SIG-M5 treated with dmso at 0.1 percent for 504 hours (cell line): ENCODE data around the gene HOXD3.

Experiments used
- DNase-seq: peaks from one replicate; lab custom pipeline; 2025; ENCODE audit not compliant: unreplicated experiment; lab: John Stamatoyannopoulos, UW

The HOXD3 gene

DNA sequence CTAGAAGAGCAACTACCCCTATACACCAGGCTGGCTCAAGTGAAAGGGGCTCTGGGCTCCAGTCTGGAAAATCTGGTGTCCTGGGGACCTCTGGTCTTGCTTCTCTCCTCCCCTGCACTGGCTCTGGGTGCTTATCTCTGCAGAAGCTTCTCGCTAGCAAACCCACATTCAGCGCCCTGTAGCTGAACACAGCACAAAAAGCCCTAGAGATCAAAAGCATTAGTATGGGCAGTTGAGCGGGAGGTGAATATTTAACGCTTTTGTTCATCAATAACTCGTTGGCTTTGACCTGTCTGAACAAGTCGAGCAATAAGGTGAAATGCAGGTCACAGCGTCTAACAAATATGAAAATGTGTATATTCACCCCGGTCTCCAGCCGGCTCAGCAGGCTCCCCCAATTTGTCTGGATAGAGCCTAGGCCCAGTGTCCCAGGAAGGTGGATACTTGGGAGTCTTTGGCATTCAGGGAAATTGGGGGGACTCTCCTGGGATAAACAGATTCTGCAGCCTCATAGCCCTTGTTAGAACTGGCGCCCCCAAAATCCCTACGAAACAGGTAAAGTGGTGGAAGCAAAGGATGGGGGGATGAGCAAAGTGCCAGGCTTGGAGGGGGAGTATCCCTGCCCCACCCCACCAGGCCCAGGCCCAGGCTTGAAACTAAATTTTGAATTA, 8.2 kb upstream of the HOXD3 start:
- no peak for DNase-seq

DNA sequence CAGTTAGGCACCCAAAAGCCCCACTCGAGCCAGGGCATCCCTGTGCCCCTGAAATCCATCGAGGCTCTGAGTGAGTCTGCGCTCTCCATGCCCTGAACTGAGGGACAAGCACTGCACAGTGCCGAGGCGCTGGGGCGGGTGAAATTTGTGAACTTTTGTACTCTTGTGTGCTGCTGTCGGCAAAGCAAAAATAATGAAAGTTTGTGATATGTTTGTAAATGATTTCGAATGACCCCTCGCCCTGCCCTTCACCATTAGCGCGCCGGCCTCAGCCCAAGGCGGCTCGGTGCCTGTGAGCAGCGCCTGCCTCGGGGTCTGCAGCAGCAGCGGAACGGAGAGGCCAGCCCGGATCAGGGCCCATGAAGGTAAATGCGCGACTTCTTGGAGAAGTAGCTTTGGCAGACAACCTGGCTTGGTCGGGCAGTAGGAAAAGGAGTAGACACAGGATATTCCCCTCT, 7.6 kb upstream of the HOXD3 start:
- no peak for DNase-seq

DNA sequence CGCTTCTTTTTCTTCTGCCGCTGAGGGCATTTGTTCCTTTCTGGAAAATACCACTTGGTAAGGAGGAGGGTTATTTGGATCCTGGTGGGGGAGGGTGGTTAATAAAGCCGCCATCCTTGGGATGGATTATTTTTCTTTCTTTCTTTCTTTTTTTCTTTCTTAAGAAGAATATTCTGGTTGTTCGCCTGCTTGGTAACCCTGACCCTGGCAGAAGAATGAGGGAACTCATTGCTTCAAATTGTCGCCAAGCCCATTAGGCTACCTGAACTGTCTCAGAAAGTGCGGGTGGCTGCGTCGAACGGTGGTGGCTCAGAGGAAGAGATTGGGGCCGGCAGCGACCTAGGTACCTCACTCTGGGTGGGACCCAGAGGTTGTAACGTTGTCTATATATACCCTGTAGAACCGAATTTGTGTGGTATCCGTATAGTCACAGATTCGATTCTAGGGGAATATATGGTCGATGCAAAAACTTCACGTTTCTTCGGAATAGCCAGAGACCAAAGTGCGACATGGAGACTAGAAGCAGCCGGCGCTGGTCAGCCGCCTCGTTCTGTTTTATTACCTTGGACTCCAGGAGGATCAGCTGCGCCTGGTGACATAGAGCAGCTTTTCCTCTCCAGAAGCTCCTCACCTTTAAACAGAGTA, 7.0 kb upstream of the HOXD3 start:
- DNase-seq, result no peak

DNA sequence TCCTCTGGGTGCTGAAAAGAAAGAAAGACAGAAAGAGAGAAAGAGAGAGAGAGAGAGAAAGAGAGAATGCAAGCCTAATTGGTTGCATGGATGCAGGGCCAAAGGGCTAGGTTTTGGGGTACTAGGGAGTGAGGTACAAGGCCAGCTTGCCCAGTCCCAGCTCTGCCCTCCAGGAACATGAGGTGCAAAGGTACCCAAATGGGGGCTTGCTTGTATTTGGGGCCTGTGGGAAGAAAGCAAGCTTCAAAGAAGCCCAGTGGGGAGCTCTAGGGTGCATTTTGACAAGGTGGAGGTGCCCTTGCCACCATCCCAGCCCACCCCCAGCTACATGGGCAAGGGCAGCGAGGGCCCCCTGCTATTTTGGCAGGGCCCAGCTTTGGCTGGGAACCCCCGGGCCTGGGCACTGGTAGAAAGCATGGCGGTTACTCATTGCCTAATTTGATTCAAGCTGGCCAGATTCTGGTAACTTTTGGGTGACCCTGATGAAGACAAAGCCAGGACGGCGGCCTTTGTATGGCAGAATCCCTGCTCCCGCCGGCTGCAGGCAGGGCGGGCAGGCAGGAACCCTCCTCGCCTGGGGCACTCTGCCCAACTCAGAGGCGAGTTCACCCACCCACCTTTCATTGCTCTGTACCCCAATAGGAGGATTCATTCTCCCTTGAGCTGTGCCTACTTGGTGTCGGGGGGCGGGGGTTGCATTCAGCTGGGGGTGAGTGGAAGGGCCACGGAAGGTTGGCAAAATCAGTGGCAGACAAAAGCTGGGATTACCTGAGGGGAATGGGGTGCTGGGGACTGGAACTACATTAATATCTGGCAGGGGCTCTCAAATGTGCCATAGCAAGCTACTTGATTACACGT, 6.3 kb upstream of the HOXD3 start:
- no peak for DNase-seq

DNA sequence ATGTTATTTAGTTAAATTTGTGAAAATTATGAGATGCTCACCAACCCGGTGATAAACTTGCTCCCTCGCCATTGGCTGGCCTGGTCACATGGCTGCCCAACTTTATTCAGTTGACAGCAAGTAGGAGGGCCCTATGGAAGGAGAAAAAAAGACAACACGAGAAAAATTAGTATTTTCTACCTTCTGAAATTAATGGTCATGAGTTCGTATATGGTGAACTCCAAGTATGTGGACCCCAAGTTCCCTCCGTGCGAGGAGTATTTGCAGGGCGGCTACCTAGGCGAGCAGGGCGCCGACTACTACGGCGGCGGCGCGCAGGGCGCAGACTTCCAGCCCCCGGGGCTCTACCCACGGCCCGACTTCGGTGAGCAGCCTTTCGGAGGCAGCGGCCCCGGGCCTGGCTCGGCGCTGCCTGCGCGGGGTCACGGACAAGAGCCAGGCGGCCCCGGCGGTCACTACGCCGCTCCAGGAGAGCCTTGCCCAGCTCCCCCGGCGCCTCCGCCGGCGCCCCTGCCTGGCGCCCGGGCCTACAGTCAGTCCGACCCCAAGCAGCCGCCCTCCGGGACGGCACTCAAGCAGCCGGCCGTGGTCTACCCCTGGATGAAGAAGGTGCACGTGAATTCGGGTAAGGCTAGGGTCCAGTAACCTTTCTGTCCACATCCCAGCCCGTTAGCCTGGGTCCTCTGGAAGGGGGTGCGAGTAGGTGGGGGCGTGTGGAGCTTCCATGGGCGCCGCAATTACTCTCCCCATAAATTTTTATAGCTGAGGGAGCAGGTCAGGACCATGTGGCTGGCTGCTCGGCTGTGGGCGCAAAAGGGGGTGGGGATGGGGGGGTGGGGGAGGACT, 5.4 kb upstream of the HOXD3 start, which contains the start of gene HOXD4:
Gene HOXD4 (plus strand): TSS at position 109 of the 846 bp plus-strand sequence. CDS start 84 bp downstream, at position 193.
- DNase-seq, result no peak

DNA sequence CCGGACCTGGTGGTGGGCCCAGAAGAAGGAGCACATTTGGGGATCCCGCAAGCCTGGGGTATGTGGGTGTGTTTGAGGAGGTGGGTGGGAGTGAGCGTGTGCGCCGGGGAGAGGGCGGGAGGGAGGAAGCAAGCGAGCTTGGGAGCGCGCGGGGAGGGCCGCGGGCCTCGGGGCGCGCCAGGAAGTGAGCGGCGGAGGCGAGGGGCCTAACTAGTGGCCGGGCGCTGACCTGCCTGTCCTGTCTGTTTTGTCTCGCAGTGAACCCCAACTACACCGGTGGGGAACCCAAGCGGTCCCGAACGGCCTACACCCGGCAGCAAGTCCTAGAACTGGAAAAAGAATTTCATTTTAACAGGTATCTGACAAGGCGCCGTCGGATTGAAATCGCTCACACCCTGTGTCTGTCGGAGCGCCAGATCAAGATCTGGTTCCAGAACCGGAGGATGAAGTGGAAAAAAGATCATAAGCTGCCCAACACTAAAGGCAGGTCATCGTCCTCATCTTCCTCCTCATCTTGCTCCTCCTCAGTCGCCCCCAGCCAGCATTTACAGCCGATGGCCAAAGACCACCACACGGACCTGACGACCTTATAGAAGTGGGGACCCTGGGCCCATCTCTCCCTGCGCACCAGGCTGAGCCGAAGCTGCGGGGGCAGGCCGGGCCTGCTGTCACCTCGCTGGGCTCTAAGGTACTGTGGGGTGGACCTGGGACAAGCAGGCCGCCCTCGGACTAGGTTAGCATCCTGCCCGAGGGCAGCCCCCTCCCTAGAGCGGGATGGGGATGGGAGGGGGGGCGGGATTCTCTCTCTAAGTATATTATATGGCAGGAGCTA, 4.5 kb upstream of the HOXD3 start:
- DNase-seq, result no peak

DNA sequence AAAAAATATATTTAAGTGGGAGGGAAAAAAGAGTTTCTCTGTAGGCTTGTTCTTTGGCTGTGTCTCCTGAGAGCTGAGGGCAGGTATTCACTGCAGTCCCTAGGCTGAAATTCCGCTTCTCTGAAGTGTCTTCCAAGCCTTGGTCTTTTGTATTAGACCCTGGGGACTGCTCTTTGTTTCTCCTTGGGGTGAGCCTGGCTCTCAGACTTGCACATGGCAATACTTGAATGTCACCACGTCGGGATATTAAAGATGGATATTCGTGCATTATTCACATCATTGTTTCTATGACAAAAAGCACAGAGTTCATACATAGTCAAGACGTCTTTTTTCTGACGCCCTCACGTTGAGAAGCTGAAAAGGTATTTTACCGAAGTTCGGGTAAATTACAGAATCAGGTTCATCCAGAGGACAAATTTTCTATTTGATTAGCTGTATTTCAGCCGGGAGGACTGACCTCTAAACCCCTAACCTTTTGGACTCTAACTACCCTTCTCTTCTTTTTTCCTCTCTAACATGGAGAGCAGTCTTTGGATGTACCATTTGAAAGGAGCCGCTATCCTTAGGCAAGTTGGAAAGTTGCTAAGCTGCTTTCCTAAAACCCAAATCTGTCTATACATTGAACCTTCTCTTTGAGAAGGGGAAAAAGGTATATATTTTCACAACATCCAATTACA, 2.4 kb upstream of the HOXD3 start:
- no peak for DNase-seq

DNA sequence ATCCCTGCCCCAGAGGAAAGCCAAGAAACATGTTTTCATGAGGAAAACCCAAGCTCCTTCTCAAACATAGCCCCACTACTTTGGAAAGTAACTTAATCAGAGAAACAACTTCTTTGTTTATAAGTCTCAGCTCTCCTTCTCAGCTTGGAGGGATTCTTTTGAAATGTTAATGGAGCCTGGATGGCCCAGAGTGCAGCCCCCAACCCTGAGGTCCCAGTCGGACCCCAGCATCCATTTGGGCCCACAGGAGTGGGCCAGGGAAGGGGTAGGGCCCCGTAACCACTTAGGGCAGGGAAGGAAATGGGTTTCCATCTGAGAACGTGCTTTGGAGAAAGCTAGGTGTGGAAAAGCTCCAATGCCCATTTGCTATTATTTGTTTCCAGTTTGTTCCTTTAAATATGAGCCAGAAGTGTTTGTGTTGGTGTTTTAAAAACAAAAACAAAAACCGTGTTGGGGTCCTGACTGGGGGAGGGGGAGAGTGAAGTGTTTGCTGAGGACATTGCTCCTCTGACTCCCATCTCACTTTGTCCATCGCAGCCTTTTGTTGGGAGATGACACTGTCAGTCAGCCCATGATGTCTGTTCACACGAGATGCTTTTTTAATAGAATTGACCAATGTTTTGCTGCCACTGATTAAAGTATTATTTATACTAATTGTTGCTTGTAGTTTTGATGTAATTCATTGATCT, 1.6 kb upstream of the HOXD3 start:
- no peak for DNase-seq

DNA sequence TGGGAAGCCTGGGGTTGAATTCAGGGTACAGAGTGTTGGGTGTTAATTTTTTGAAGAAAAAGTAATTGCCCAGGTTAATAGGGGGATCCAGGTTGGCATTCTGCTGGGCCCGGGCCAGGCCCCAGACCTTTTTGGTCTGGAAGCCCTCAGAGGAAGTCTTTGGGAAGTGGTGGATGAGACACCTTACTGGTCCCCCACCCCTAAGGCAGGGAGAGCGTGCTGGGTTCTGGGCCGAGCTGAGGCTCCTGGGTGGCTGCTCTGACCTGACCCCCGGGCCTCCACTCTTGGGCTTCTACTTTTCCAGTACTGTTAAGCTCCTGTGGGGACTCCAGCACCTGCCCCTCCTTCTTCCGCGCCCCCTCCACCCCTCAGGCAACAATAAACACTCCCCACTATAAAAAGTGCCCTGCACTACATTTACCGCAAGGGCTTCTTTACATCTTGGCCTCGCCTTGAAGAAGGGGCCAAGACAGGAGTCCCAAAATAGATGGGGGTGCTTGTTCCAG, 753 bp upstream of the HOXD3 start:
- DNase-seq, result no peak

DNA sequence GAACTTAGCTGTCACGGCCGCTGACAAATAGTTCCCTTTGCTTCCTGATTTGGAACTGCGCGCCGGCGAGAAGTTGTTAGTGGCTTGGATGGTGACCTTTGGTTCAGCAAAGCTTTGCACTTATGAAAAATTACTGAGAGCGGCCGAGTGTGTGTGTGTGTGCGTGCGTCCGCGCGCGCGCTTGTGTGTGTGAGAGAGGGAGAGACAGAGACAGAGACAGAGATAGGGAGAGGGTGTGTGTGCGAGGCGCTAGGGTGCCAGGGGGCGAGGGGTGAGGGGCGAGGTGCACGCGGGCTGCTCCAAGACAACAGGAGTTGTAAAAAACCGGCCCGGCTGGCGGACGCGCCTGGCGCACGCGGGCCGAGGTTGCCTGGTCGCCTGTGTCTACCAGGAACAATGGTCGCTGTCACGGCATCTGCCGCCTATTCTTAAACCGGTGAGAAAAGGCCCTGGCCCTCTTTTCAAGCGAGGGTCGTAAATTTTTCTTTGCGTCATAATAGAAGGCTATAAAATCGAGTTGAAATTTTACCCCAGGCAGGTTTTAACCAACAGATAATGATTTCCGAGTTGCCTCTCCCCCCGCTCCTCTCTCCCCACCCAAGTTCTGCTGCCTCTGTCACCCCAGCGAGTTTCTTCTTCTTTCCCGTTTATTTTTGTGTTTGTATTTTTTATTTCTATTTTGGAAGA, 535 bp downstream of the HOXD3 start:
- DNase-seq, result no peak

DNA sequence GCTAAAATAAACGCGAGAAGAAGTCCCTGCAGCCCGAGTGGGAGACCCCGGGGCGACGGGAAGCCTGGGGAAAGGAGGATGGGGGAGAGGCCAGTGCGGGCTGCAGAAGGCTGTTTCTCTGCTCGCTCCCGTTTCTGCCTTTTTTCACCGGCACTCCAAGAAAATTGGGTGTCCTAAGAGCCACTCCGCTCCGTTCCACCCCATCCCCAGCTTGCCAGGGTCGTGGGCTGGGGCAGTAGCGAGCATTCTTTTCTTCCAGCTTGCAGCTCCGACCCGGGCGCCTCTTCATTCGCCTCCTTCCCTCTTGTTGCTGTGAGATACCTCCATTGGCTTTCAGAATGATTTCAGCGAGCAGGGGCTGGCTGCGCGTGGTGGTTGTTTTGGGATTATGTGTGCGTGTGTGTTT, 1.1 kb downstream of the HOXD3 start:
- no peak for DNase-seq

DNA sequence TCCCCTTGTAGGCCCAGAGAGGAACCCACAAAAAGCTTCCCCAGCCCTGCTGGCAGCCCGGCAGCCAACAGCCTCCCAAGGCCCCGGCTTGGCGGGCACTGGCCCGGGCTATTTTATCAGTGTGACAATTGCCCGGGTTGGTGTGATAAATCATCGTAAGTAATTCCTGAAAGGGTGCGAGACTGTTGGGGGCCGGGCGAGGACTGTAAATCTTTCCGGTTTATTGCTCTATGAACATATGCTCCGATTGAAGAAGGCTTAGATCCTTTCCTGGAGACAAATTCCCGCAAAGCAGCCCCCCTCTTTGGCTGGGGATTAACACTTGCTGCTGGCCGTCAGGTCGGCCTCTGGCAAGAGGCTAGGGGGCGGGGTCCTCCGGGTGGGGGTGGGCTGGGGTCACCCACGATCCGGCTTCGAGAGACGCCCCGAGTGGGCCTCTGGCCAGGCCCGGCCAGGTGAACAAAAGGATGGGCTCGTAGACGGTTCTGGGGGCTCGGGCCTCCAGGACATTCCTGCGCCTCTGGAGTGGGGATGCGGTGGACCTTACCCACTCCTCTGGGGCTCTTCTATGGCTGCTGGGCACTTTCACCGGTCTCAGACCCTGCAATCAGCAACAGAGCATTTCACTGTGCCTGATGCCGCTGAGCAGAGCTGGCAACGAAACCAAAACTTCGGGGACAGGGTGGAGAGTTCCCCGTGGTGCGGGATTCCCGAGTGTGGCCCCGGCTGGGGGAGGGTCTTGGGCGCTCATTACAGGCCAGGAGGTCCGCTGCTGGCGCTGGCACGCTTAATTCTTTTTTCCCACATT, 2.0 kb downstream of the HOXD3 start:
- no peak for DNase-seq

DNA sequence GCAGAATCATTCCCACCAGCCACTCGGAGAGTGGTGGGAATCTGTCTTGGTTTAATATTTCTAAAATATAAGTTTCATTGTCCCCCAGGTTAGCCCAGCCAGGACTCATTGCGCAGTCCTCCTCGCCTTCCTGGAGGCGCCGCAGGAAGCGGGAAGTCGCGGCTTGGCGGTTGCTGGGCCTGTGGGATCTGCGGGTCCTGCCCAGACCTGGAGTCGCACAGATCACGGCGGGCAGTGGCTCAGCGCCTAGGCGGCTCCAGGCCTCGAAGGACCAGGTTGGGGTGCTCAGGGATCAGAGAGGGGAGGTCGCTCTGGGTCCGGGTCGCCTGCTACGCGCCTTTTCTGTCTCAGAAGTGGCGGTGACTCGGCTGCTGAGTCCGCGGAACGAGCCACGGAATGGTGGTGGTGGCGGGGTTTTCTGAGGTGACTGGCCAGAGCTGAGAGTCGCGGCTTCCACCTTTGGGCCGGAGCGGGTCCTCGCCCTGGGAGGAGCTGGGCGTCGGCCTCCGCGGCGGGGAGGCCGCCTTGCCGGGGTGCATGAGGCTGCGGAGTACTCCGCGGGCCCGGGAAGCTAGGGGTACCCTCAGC, 2.6 kb downstream of the HOXD3 start:
- no peak for DNase-seq

DNA sequence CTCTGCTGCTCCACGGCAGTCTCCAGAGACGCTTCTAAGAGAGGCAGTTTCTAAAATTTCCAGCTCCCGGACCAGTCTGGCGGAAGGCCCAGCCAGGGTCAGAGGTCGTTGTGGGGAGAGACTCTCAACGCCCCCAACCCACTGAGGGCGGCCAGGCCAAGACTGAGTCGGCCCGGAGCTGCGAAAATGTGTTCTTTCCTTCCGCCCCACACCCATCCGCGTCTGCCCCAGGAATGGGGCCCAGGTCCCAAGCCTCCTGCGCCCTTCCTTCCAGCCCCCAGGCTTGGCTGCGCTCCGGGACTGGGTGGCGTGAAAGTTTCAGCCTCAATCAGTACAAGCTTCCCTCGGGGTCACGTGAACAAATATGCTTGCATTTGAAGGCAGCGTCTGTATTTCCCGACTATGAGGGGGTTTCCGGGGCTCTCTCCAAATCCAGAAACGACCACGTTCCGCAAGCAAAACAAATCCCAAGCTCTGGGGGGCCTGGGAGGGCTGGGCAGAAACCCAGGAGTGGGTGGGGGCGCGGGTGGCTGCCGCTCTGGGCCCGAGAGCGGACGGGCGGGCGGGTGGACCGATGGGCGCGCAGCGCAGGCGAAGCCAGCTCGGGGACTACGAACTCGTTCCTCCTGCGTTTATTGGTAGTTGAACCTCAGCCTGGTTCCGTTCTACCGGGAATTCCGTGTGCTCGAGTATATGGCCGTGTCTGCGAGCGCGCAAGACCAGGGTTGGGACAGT, 3.3 kb downstream of the HOXD3 start:
- no peak for DNase-seq

DNA sequence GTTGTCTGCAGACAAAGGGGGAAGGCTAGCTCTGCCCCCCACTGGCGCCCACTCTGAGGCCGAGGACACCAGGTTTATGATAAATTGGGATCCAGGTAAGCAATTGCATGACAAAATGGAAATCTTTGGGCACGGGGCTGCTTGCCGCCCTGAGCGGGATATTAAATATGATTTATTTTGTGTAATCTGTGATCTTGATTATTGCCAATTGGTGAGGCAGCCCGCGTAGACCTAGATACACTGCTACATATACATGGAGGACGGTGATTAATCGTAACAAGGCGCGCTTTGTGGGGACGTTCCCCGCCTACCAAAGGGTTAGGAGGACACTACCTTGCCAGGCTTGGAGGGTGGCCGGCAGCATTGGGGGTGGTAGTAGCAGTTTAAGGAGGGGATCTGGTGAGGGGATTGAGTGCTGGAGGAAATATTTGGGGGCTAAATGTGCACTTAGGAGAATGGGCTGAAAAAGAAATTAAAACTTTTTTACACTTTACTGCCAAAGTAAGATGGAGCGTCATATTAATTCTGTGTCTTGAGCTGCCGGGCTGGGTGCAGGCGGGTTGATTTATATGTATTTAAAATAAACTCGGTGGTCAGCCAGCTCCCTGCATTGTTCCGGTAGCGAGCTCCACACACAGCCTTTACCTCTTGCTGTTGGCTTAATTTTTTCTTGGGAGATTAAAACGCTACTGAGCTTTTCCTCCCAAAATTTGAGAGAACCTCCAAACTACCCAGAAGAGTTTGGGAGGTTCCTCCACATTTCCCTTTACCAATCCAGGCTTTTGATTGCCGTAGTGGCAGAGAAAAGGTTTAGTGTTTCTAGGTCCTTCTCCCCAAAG, 4.1 kb downstream of the HOXD3 start:
- no peak for DNase-seq
